GM19397 (cell line): Measurements from ENCODE around the gene LHX4.

Experiments used
- ATAC-seq: cut with Tn5 transposase; IDR thresholded peaks from one replicate; pipeline ENCODE4 v1.9.1; 2021; ENCODE audit warnings: mild to moderate bottlenecking, moderate library complexity; ENCODE audit not compliant: unreplicated experiment

The LHX4 gene

DNA sequence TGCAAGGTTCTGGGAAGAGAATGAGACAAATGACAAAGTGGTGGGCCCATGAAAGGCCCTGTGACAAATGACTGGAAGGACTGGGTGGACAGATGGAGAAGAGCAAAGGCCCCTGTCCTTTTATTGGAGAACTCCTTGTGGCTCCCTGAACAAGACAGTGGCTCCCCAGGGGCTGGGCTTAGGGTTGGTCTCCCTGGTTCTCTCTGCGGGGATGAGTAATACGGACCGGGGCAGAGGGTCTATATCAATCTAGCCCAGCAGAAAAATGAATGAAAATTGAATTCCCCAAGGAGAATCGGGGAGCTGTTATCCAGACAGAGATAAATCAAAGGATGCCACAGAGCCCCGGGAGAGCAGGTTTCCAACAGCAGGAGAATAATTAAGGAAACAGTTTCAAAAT is 5.2 kb upstream of the LHX4 start:
- no peak for ATAC-seq

DNA sequence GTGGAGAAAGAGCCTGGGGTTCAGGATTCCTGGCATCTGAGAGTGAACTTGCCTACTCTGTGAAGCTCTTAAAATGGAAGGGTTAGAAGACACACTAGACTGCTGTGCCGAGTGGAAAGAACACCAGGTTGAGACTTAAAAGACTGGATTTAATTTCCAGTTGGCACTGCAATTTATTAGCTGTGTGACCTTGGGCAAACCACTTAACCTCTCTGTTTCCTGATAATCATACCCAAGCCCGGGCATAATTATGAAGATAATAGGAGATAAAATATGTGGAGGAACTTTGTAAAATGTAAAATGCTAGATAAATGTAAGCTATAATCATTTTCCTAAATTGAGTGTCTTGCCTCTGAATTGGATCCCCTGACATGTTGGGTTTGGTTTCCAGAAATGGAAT is 4.7 kb upstream of the LHX4 start:
- ATAC-seq = no peak

- ATAC-seq = no peak
Measured at GRCh38 chr1:180227861-180228647, 2.0 kb upstream of the LHX4 start.

GRCh38 chr1:180228648-180229482 is 1.2 kb upstream of the LHX4 start:
- peak; percentile 11 for ATAC-seq

DNA sequence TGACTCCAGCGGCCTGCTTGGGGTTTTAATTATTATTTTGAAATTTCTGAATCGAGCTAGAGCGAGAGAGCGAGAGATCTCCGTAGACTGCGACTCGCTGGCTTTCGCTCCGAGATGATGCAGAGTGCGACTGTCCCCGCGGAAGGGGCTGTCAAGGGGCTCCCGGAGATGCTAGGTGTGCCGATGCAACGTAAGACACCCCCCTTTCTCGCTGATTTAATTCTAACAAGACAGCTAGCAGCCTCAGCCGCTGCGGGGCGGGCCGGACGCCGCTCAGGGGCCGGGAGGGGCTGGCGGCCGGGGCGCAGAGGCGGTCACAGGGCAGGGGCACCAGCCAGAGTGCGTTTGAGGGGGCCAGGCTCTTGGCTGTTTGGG is 339 bp downstream of the LHX4 start:
- no peak for ATAC-seq

DNA sequence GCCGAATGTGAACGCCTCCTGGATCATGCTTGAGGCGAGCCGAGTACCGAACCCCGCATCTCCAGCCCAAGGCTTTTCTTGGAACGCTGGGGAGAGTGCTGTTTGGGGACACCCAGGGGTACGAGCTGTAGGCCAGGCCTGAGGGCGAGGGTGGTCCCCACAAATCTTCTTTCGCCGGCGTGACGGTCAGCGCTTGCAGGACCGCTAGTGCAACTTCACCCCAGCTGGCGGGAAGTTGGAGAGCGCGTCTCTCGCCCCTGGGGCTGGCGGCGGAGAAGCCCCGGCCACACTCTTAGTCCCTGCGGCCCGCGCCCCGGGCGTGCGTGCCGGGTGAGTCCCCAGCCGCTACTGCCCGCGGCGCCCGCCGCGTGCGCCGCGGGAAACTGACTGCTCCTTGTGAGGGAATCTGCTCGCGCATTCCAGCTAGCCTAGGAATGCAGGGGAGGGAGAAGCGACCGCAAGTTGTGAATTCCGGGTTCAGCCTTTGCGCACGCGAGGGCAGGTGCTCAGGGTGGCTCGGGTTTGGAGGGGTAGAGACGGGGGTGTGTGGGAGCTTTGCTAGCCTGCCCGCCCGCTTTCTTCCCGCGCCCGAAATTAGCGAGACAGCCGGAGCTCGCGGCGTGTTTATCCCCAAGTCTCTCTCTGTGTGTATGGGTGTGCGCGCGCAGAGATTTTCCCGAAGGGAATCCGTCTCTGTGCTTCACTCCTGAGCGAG is 884 bp downstream of the LHX4 start:
- no peak for ATAC-seq

- ATAC-seq = no peak
Measured at GRCh38 chr1:180231506-180231921, 1.4 kb downstream of the LHX4 start.

- ATAC-seq = no peak
Measured at GRCh38 chr1:180231936-180232335, 1.9 kb downstream of the LHX4 start.

DNA sequence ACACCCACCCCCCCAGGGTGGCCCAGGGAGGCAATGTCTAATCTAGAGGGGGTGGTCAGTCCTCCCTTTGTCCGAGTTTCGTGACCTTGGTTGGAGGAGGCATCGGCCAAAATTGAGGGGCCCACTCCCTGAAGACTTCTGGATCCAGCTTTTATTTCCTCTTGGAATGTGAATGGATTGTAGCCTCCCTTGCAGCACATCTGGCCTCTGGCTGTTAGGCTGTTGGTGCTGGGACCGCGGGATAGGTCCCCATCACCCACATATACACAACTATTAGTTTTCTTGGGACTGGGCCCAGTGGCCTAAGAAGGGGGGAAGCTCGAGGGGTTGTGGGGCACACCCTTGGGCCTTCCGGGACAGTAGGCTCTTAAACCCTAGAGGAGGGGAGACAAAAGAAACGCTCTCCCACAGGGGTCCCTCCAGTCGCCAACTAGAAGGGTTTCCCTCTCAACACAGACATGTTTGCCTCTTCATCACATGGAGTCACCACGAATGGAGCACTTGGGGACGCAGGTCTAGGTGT is 2.5 kb downstream of the LHX4 start:
- no peak for ATAC-seq

DNA sequence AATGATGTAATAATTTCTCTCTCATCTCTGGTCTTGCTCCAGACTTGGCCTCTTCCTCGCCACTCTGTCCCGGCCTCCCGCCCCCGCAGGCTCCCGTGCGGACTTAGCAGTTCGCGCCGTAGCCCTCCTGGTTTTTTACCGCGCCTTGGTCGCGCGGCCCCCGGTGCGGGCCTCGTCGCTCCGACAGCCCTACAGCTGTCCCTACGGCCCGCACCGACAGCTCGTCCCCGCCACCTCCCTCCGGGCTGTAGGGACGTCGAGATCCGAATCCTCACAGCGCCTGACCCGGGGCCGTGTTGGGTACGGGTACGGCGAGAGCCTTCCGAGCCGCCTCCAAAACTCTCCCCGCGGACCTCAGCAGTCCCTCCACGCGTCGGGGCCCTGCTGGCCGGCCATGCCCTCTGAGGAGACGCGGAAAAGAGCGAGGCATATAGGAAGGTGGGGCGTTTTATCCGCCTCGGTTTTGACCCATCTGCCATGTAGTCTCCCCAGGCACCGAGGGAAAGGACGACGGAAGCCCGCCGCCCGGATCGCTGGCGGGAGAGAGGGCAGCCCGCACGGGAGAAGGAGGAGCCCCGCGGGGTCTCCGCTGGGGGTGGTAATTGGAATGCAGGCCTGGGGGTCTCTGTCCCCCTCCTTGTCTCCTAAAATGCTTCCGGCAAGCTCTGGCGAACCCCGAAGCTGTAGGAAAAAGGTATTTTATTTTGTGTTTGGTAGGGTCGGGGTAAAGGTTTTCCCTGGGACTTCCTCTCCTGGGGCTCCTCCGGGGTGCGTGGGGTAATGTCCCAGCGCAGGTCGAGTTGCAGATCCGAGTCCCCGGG is 3.3 kb downstream of the LHX4 start:
- ATAC-seq = no peak

- no peak for ATAC-seq
Measured at GRCh38 chr1:180234369-180235076, 4.5 kb downstream of the LHX4 start.

DNA sequence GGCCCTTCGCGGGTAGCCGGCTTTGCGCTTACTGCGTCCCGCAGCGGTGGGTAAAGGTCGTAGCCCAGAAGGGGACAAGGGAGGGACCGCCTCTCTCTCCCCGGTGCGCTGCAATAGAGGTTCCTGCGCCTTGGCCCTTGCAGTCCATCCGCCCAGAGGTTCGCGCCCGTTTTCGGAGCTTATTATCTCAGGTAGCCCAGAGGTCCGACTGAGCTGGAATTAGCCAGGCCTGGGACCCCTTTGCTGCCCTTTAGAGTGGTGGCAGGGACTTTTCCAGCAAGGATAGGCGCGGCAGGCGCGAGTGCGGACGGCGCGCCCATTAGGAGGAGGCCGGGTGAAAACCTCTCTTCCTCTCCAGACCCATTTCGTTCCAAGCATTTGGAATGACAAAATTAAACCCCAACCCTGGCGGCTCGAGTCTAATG is 5.0 kb downstream of the LHX4 start:
- no peak for ATAC-seq

DNA sequence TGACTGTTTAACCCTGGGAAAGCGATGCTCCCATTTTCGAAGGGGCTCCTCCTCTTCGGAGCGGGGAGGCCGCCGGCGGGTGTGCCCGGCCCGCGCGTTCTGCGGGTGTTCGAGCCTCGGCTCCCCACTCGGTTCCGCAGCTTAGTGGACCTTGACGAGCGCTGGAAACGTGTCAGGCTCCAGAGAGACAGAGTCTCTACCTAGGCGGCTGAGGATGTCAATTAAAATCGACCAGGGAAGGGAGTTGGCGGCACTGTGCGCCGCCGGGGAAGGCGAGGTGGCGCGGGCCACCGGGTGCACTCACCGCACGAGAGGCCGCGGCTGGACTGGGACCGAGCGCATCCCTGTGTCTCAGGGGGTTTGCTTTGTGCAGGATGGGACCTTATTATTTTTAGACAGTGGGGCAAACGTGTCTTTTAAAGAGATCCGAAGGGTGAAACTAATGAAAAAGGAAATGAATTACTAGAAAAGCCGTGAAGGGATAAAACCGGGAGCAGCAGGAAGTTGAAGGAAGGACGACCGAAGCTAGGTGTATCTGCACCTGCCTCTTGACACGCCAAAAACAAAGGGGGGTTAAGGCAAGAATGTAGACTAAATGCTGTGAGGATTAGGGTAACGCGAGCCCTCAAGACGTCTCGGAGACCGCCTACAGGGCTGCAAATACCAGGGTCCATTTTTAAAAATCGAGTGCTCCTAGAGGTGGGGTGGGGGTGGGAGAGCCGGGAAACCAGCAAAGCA is 5.6 kb downstream of the LHX4 start:
- ATAC-seq = no peak

- no peak for ATAC-seq
Measured at GRCh38 chr1:180236698-180237509, 6.8 kb downstream of the LHX4 start.

GRCh38 chr1:180237869-180238476 is 7.9 kb downstream of the LHX4 start:
- ATAC-seq = no peak

DNA sequence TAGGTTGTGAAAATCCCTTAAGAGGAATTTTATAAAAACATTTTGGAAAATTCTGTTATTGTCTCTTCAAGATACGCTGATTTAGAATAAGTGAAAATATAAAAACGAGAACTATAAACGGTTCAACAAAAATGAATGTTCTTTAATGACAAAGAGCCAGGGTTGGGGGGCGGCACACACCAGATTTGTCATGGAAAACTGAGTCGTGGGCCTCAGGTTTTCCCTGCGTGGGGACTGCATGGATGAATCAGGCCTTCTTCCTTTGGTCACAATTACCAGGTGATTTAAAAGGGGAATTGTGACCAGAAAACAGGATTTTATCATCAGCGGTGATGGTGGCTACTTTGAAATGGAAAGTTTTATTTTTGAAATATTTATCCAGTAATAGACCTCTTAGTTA is 8.6 kb downstream of the LHX4 start:
- ATAC-seq = no peak

DNA sequence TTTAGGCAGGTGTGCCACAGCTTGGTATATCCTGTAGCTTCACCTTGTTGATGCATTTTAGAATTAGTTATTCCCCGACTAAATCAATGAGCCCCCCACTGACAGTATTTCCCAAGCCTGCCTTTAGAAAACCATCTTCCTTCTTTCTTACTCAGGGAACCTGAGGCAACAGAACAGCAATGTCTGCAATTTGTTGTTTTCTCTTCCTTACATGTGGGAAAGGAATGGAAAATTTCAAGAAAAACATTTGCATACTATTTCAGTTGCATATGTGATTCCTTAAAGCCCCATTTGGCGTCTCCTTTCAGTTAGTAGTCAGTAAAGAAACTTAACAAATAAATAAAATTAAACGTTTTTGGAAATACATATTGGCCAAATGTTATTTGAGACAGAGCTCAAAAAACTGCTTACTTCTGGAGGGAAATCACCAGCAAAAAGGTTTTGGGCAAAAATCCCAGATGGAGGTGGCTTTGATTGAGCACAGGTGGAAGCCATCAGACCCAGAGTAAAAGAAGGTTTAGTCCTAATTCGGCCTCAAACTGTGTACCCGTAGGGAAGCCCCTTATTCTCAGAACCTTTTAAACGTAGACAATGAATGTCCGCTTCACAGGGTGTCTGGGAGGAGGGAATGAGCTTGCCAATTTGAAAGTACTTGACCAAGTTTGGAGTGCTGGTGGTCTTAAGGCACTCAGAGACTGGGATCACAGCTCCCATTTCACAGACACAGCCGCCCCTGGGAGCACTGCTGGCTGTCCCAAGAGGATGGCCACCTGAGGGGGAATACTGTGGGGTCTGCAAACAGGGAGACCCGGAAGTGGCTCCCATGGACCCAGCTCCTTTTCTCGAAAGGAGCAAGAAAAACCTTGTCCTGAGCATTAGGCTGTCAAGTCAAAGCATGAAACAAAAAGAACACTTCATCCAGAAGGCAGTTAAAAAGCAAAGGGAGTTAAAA is 9.4 kb downstream of the LHX4 start:
- ATAC-seq = no peak
